ENCODE data around the gene TMPRSS11E. TPM values are rescaled to one million over a fixed set of nuclear protein-coding genes. Genes with fewer than 3 reads are reported as not detected.

Gene TMPRSS11E
- total and polyA plus RNA-seq, 4 donors: not detected

- no peaks in the 10 kb centered on the region for H3K4me1 ChIP-seq (ENCODE audit: control insufficient read depth in 4 of 4, insufficient read depth in 4 of 4, low read length in 3 of 4)
- no peak for TF ChIP-seq HNF4A (conservative IDR thresholded peaks at IDR 0.05)
- no peak for TF ChIP-seq NR2F2 (IDR thresholded peaks at IDR 0.05)
- TF ChIP-seq REST (IDR thresholded peaks at IDR 0.05): no peak
- no peak for TF ChIP-seq CTCF (IDR thresholded peaks at IDR 0.05; ENCODE audit: low read depth, low read length, missing input control)
- TF ChIP-seq SP1 (IDR thresholded peaks at IDR 0.05): no peak
- TF ChIP-seq YY1 (IDR thresholded peaks at IDR 0.05): no peak
- TF ChIP-seq RAD21 (IDR thresholded peaks at IDR 0.05): no peak
- no peak for TF ChIP-seq GABPA (IDR thresholded peaks at IDR 0.05 in 1 of 2, conservative IDR thresholded peaks at IDR 0.05 in 1 of 2)
- TF ChIP-seq FOXA1 (IDR thresholded peaks at IDR 0.05): no peak
- no peak for TF ChIP-seq ZBTB33 (IDR thresholded peaks at IDR 0.05)
- no peak for TF ChIP-seq TAF1 (conservative IDR thresholded peaks at IDR 0.05)
- TF ChIP-seq FOXA2 (IDR thresholded peaks at IDR 0.05): no peak
- no peak for TF ChIP-seq RXRA (IDR thresholded peaks at IDR 0.05)
- TF ChIP-seq EGR1 (IDR thresholded peaks at IDR 0.05; ENCODE audit: low read depth in 2 of 2): no peak
- TF ChIP-seq, protein P1, sequence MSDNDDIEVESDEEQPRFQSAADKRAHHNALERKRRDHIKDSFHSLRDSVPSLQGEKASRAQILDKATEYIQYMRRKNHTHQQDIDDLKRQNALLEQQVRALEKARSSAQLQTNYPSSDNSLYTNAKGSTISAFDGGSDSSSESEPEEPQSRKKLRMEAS (IDR thresholded peaks at IDR 0.05): no peak
- TF ChIP-seq, protein P2, sequence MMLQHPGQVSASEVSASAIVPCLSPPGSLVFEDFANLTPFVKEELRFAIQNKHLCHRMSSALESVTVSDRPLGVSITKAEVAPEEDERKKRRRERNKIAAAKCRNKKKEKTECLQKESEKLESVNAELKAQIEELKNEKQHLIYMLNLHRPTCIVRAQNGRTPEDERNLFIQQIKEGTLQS (IDR thresholded peaks at IDR 0.05): no peak
- TF ChIP-seq HNF4G (IDR thresholded peaks at IDR 0.05): no peak
- no peak for TF ChIP-seq JUND (IDR thresholded peaks at IDR 0.05)
- no peaks in the 10 kb centered on the region for H3K27me3 ChIP-seq (ENCODE audit: control insufficient read depth in 4 of 4, insufficient read depth in 4 of 4, low read length in 3 of 4)
- WGBS: 86% methylated on average over 1 of the region's 1 CpG
- no peaks in the 10 kb centered on the region for H3K9me3 ChIP-seq (ENCODE audit: control insufficient read depth in 4 of 4, low read length in 3 of 4)
- H3K27ac ChIP-seq (ENCODE audit: low read depth in 1 of 2, low read length in 2 of 2): no peak overlapping the region
- H3K9ac ChIP-seq (ENCODE audit: low read depth in 1 of 2, low read length in 2 of 2): no peak overlapping the region
- no peaks in the 10 kb centered on the region for H3K36me3 ChIP-seq (ENCODE audit: control insufficient read depth in 4 of 4, insufficient read depth in 3 of 4, low read depth in 1 of 4, low read length in 3 of 4)
- no peak overlapping the region for H3K4me3 ChIP-seq (ENCODE audit: low read depth in 1 of 3, low read length in 3 of 3)
- DNase-seq (ENCODE audit: low spot score): no peak
Measured at GRCh38 chr4:68434277-68434676, 13.0 kb upstream of the TMPRSS11E start.
